ENCODE results near the gene FASTKD2.

The FASTKD2 gene

GRCh38 chr2:206837775-206838174 is 72.4 kb downstream of the FASTKD2 start:
- DNase-seq (ENCODE audit: low read depth), result no peak

- no peak for DNase-seq (ENCODE audit: low read depth)
Measured at GRCh38 chr2:206838690-206839089, 73.3 kb downstream of the FASTKD2 start.

GRCh38 chr2:206840999-206841398 is 75.6 kb downstream of the FASTKD2 start:
- DNase-seq (ENCODE audit: low read depth), result peak; percentile 7
